Upper lobe of left lung (tissue), 6 donors: ENCODE measurements around the gene PTPRM. TPM values are rescaled to one million over a fixed set of nuclear protein-coding genes. Genes with fewer than 3 reads are reported as not detected.
A peak's percentile ranks its signal among the peaks of the same experiment; 100 is the strongest.

Experiments
- ATAC-seq, 2 donors: fragments of 200-7000 bp; cut with Tn5 transposase; one replicate each; pipeline ENCODE4 v1.9.1; 2022; ENCODE audit warnings: mild to moderate bottlenecking in 2 of 2, moderate library complexity in 2 of 2; ENCODE audit not compliant: low FRiP score in 2 of 2
- DNase-seq, 2 donors: peaks; one replicate each; pipeline ENCODE4 v3.0.0-alpha.2; 2019 to 2020
- H3K27ac ChIP-seq, 4 donors: fragments of 200-600 bp; sonication (generic); one replicate each; pipeline ENCODE4 v1.5.1; 2016 to 2019
- H3K27me3 ChIP-seq, 4 donors: fragments of 200-600 bp; sonication (generic); one replicate each; pipeline ENCODE4 v1.5.1; 2017 to 2019
- H3K36me3 ChIP-seq, 4 donors: fragments of 200-600 bp; sonication (generic); one replicate each; pipeline ENCODE4 v1.5.1; 2016 to 2019
- H3K4me1 ChIP-seq, 4 donors: fragments of 200-600 bp; sonication (generic); one replicate each; pipeline ENCODE4 v1.5.1; 2018 to 2019
- H3K4me3 ChIP-seq, 4 donors: fragments of 200-600 bp; sonication (generic); one replicate each; pipeline ENCODE4 v1.5.1; 2017 to 2019; ENCODE audit warnings: mild to moderate bottlenecking in 2 of 4, moderate library complexity in 1 of 4
- H3K9me3 ChIP-seq, 4 donors: fragments of 200-600 bp; sonication (generic); one replicate each; pipeline ENCODE4 v1.5.1; 2018 to 2019
- CTCF ChIP-seq, 6 experiments: fragments of 450-650 bp in 4 of 6; fragments of 200-600 bp in 2 of 6; sonication (generic) in 2 of 6; IDR thresholded peaks; one replicate each; pipeline ENCODE4 v1.5.1; 2016 to 2019; ENCODE audit warnings: antibody characterized with exemption in 6 of 6
- EP300 ChIP-seq, 4 donors: sonication (generic); formaldehyde crosslinking; IDR thresholded peaks; one replicate each; pipeline ENCODE4 v1.5.1; 2017; ENCODE audit warnings: antibody characterized with exemption in 4 of 4, control low read depth in 2 of 4
- POLR2A ChIP-seq, 4 donors: fragments of 450-650 bp; IDR thresholded peaks; one replicate each; pipeline ENCODE4 v1.5.1; 2016 to 2017; ENCODE audit warnings: antibody characterized with exemption in 4 of 4, mild to moderate bottlenecking in 2 of 4
- POLR2AphosphoS5 ChIP-seq, 2 donors: sonication (generic); formaldehyde crosslinking; IDR thresholded peaks; one replicate each; pipeline ENCODE4 v1.5.1; 2017; ENCODE audit warnings: antibody characterized with exemption in 2 of 2
- WGBS, 2 donors: methylation state at CpG; one replicate each; pipeline ENCODE4 v1.1.5; 2017 to 2018; 5-methylcytosine and 5-hydroxymethylcytosine counted together
- total RNA-seq, 6 donors: library from RNA; depleted of rRNA in 4 of 6; stranded (reverse); fragments of >200 nt in 4 of 6; gene quantifications; one replicate each; pipeline versions ENCODE4 v1.1.0 to v1.2.1, GENCODE V29; 2016 to 2021
- donor health status: DM: no; HTN: no; CAD: no; lungs with moderate emphysema.
- donor health status: DM: no; HTN: yes; CAD: no; lungs with severe emphysema.

The PTPRM gene
- total RNA-seq, 6 donors from 2014 or later = 82.0 to 201 (median 154) TPM

GRCh38 chr18:8004792-8005191 is 437.7 kb downstream of the PTPRM start:
- Histone ChIP-seq H3K27me3 (no peaks in the 10 kb centered on the region), H3K4me1 (peaks cover 6 to 36% (median 17%) of the 10 kb centered on the region in 4 donors), H3K36me3 (no peaks in the 10 kb centered on the region), H3K4me3 (no peak overlapping the region), H3K27ac (peak overlapping the region in 1 of 4 donors; percentile 4), H3K9me3 (no peaks in the 10 kb centered on the region)
- DNase-seq (no peak), ATAC-seq (no peak)
- TF ChIP-seq CTCF (IDR thresholded peaks at IDR 0.05) = no peak
- no peak for TF ChIP-seq POLR2A (IDR thresholded peaks at IDR 0.05)
- TF ChIP-seq EP300 (IDR thresholded peaks at IDR 0.05) = no peak
- no peak for TF ChIP-seq POLR2AphosphoS5 (IDR thresholded peaks at IDR 0.05)
- whole genome bisulfite sequencing, 2 donors = 85 to 94% methylated on average over 3 of the region's 3 CpGs

- ATAC-seq (no peak), DNase-seq (no peak)
- TF ChIP-seq POLR2A (IDR thresholded peaks at IDR 0.05) = no peak
- TF ChIP-seq CTCF (IDR thresholded peaks at IDR 0.05) = no peak
- no peak for TF ChIP-seq EP300 (IDR thresholded peaks at IDR 0.05)
- no peak for TF ChIP-seq POLR2AphosphoS5 (IDR thresholded peaks at IDR 0.05)
- WGBS, 2 donors = 84 to 94% methylated on average over 7 of the region's 7 CpGs
- no peaks in the 10 kb centered on the region for H3K9me3 ChIP-seq
- no peaks in the 10 kb centered on the region for H3K27me3 ChIP-seq
- H3K4me3 ChIP-seq = no peak overlapping the region
- no peak overlapping the region for H3K27ac ChIP-seq
- H3K4me1 ChIP-seq = peaks cover 6 to 32% (median 16%) of the 10 kb centered on the region in 4 donors
- H3K36me3 ChIP-seq = no peaks in the 10 kb centered on the region
These were observed 438.9 kb downstream of the PTPRM start for GRCh38 chr18:8005870-8006569.

GRCh38 chr18:8006979-8007378 is 439.9 kb downstream of the PTPRM start:
- WGBS, 2 donors = 70 to 83% methylated on average over 3 of the region's 3 CpGs
- no peaks in the 10 kb centered on the region for H3K36me3 ChIP-seq
- H3K4me3 ChIP-seq = no peak overlapping the region
- H3K9me3 ChIP-seq = no peaks in the 10 kb centered on the region
- TF ChIP-seq EP300 (IDR thresholded peaks at IDR 0.05) (no peak), CTCF (IDR thresholded peaks at IDR 0.05) (no peak)
- peaks cover 6 to 32% (median 14%) of the 10 kb centered on the region in 4 donors for H3K4me1 ChIP-seq
- no peak overlapping the region for H3K27ac ChIP-seq
- H3K27me3 ChIP-seq = no peaks in the 10 kb centered on the region
- DNase-seq (no peak), ATAC-seq (no peak)

GRCh38 chr18:8008033-8008432 is 440.9 kb downstream of the PTPRM start:
- H3K27ac ChIP-seq = no peak overlapping the region
- no peak for ATAC-seq
- no peak for TF ChIP-seq POLR2A (IDR thresholded peaks at IDR 0.05)
- H3K36me3 ChIP-seq = no peaks in the 10 kb centered on the region
- 66 to 69% methylated on average over 4 of the region's 4 CpGs for WGBS, 2 donors
- no peaks in the 10 kb centered on the region for H3K9me3 ChIP-seq
- H3K27me3 ChIP-seq = no peaks in the 10 kb centered on the region
- DNase-seq = no peak
- peaks cover 6 to 32% (median 14%) of the 10 kb centered on the region in 4 donors for H3K4me1 ChIP-seq
- no peak overlapping the region for H3K4me3 ChIP-seq

GRCh38 chr18:8011361-8011760 is 444.2 kb downstream of the PTPRM start:
- Histone ChIP-seq H3K9me3 (no peaks in the 10 kb centered on the region), H3K36me3 (no peaks in the 10 kb centered on the region), H3K4me3 (no peak overlapping the region), H3K27me3 (no peaks in the 10 kb centered on the region), H3K4me1 (peaks cover 0 to 10% (median 6%) of the 10 kb centered on the region in 4 donors), H3K27ac (no peak overlapping the region)
- TF ChIP-seq POLR2AphosphoS5 (IDR thresholded peaks at IDR 0.05) (no peak), EP300 (IDR thresholded peaks at IDR 0.05) (no peak), CTCF (IDR thresholded peaks at IDR 0.05) (no peak), POLR2A (IDR thresholded peaks at IDR 0.05) (no peak)
- DNase-seq (no peak), ATAC-seq (no peak)
- WGBS, 2 donors = 55 to 60% methylated on average over 1 of the region's 1 CpG
